ENCODE measurements around the gene TTBK2.

- no peak for TF ChIP-seq CTCF (IDR thresholded peaks at IDR 0.05)
- no peak for TF ChIP-seq EZH2 (IDR thresholded peaks at IDR 0.05)
Measured at GRCh38 chr15:42730536-42730935, 190.0 kb downstream of the TTBK2 start.

Measured in neural progenitor cell (in vitro differentiated cells).